Measurements from ENCODE around the gene AJM1. TPM values are rescaled to one million over a fixed set of nuclear protein-coding genes. Genes with fewer than 3 reads are reported as not detected.
A peak's percentile ranks its signal among the peaks of the same experiment; 100 is the strongest.
"Not testable (repeated sequence)": the region's sequence is repeated elsewhere in the genome, so short reads cannot be mapped to it uniquely, and the experiment has no call there.

Gene AJM1
- total and polyA plus RNA-seq, 5 experiments from 2014 or later, result 0.05 to 1.3 (median 0.69) TPM; not detected in 1

DNA sequence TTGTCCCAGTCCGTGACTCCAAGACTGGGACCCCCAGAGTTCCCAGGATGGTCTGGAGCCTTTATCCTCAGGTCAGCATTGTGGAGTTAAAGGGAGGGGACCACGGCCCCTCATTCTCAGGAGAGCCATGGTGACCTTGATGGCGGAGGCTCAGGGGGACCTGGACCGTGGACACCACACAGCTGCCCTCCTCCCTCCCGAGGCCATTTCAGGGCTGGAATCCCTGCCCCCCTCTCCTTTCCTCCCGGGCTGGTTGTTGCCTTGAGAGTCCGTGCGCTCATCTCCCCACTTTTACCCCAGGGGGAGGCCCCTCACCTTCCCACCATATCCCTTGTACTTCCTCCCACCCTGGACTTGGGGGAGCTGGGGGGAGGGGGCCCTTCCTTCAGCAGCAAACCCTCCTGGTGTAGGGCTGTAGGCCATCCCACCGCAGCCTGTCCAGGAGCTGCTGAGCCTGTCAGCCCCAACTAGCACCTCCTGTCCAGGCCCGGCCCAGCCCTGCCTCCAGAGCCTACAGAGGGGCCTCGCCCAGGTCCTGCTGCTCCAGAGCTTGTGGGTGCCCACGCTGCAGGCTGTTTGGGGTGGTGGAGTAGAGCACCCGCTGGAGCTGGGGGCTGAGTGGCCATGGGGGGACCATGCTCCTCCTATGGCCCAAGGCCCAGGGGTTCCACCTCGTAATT lies 14.3 kb upstream of the AJM1 start:
- peaks cover 0 to 36% (median 7%) of the 10 kb centered on the region in 3 donors for H3K36me3 Mint-ChIP-seq
- ATAC-seq, result no peak
- no peaks in the 10 kb centered on the region for H3K27me3 Mint-ChIP-seq
- peak in 1 of 10 donors; percentile 45 for DNase-seq
- no peak overlapping the region for H3K4me3 Mint-ChIP-seq
- no peaks in the 10 kb centered on the region for H3K9me3 Mint-ChIP-seq
- H3K27ac Mint-ChIP-seq, result no peak overlapping the region
- POLR2A ChIA-PET, result interaction anchor here (1.9 kb wide), 1 partner anchor 20 kb away, joined by 6 read pairs; the partner anchor contains the start of gene RABL6
- H3K4me1 Mint-ChIP-seq, result peaks cover 0 to 2% (median 0%) of the 10 kb centered on the region in 4 donors

DNA sequence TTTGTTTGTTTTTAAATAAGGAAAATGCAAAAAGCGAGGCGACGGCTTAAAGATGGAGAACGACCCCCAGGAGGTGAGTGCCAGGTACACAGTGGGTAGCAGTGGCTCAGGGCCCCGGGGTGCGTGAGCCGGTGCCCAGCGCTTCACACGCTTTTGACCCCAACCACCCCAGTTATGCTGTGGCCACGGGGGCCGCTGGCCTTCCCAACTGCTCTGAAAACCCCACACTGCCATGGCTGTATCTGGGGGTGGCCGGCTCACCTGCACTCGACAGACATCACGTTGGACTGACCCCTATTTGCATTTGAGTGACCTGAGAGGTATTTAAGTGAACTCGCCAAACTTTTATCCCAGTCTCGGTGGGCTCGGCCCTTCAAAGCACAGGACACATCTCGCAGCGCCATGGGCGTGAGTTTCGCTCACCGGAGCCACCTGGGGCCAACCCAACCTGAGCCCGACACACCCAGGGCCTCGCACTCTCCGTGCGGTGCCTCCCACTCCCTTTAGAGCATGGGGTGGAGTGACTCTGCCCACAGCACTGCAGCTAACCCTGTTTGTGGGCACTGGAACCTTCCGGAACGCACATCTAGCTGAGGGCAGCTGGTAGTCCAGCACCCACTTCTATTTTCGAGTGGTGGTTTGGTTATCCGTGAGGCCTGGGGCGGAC lies 13.7 kb upstream of the AJM1 start:
- POLR2A ChIA-PET, result interaction anchor here (1.9 kb wide), 1 partner anchor 21 kb away, joined by 6 read pairs; the partner anchor contains the start of gene RABL6
- H3K4me3 Mint-ChIP-seq, result no peak overlapping the region
- no peaks in the 10 kb centered on the region for H3K27me3 Mint-ChIP-seq
- H3K36me3 Mint-ChIP-seq, result peaks cover 0 to 32% (median 7%) of the 10 kb centered on the region in 3 donors
- ATAC-seq (no peak), DNase-seq (peak in 1 of 10 donors; percentile 49)
- H3K4me1 Mint-ChIP-seq, result no peaks in the 10 kb centered on the region
- no peaks in the 10 kb centered on the region for H3K9me3 Mint-ChIP-seq
- H3K27ac Mint-ChIP-seq, result no peak overlapping the region

DNA sequence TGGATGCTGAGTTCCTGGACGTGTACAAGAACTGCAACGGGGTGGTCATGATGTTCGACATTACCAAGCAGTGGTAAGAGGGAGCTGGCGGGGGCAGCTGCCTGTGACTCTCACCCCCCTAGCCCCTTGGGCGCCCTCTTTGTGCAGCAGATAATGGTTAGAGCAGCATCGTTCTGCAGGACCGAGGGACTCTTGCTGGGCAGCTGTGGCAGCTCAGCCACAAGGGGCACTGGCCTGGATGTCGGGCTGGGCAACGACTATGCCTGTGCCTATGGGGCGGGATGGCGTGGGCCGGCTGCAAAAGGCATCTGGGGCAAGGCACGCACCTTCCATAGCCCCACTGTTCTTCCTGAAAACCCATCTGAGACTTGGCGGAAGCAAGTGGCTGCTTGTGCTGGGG lies 12.9 kb upstream of the AJM1 start:
- peak in 1 of 10 donors; percentile 50 for DNase-seq

DNA sequence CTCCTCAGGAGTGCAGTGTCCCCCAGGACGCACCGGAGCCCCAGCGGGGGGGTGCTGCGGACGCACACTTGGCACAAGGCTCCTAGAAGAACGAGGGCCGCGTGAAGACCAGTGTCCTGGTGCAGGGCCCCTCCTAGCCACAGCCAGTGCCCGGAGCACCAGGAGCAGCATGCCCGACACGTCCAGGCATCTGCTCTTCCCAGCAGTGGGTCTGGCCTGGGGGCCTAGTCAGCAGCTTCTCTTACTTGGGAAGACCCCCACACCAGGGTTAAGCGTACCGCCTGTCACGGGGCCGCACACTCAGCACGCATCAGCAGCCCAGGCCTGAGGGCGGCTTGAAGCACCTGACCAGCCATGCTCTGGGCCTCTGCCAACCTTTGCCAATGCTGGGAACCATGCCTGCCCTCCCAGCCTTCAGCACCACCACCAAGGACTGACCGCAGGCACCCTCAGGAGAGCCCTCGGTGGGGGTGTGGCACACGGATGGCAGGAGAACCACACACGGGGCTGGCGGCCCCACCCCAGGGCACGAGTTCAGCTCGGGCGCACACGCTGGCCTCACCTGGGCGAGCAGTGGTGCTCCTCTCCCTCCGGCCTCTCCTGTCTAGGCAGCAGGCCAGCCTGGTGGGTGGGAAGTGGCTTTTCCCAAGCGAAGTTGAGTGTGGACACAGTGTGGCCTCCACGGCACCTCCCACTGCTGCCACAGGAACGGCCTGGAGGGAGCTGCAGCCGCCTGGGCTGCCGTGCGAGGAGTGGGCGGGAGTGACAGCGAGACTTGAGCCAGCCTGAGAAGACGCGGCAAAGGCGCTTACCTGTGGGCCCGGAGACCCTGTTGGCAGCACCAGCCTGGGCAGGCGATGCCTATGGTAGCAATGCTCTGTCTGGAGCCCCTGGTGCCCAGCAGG lies 12.0 kb upstream of the AJM1 start:
- H3K4me3 Mint-ChIP-seq, result no peak overlapping the region

More for the DNA sequence above, 12.9 kb upstream of the AJM1 start:
- no peak for ATAC-seq
- Mint-ChIP-seq H3K4me1 (no peaks in the 10 kb centered on the region), H3K36me3 (peaks cover 0 to 27% (median 7%) of the 10 kb centered on the region in 3 donors), H3K9me3 (no peaks in the 10 kb centered on the region), H3K27me3 (no peaks in the 10 kb centered on the region), H3K27ac (peak overlapping the region in 1 of 10 donors; percentile 73), H3K4me3 (no peak overlapping the region)
- POLR2A ChIA-PET, result interaction anchor here (1.9 kb wide), 1 partner anchor 22 kb away, joined by 6 read pairs; the partner anchor contains the start of gene RABL6

DNA sequence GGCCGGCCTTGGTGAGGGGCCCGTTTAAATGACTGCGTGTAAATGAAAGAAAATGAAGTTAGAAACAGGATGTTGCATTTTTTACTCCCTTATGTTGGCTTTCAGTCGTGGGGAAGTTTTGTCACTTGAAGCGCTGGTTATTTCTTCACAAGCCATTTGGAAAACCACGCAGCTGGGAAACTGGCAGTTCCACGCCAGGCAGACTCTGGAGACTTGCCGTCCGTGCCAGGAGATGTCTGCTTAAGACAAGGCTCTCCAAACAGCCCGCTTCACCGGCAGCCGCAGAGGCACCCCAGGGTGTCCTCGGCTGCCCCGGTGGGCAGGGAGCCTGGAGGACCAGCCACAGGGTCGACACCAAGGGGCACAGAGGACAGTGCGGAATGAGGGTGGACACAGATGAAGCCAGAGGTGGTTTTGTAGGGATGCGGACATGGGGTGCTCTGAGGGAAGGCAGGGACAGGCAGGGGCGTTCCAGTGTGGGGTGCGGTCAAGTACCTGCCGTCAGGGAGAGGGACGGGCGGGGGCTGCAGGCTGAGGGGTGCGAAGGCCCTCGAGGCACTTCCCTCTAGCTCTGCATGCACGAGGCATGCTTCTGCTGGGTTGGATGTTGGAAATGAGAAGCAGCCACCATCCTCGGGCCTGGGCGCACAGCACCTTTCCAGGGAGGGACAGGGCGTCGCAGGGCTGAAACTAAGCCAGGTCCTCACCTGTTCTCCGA lies 11.1 kb upstream of the AJM1 start:
- Mint-ChIP-seq H3K4me1 (no peaks in the 10 kb centered on the region), H3K27ac (no peak overlapping the region), H3K4me3 (no peak overlapping the region), H3K27me3 (no peaks in the 10 kb centered on the region), H3K36me3 (peaks cover 0 to 19% (median 6%) of the 10 kb centered on the region in 3 donors), H3K9me3 (no peaks in the 10 kb centered on the region)
- POLR2A ChIA-PET, result no interaction called here
- no peak for ATAC-seq
- DNase-seq, result no peak

More for the DNA sequence above, 12.0 kb upstream of the AJM1 start:
- Mint-ChIP-seq H3K27ac (no peak overlapping the region), H3K27me3 (no peaks in the 10 kb centered on the region), H3K9me3 (no peaks in the 10 kb centered on the region), H3K4me1 (no peaks in the 10 kb centered on the region), H3K36me3 (peaks cover 0 to 24% (median 6%) of the 10 kb centered on the region in 3 donors)
- ATAC-seq, result no peak
- peak in 1 of 10 donors; percentile 53 for DNase-seq
- POLR2A ChIA-PET, result no interaction called here

DNA sequence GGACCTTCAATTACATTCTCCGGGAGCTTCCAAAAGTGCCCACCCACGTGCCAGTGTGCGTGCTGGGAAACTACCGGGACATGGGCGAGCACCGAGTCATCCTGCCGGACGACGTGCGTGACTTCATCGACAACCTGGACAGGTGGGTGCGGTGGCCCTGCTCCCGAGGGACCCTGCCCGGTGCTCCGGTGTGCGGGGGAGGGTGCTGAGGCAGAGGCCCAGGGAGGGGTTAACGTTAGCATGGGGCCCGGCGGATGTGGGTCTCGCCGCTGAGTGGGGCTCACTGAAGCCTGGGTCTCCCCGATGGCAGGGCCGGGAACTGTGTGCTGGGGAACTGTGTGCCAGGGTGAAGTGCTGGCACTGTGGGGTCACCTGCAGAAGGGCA lies 10.6 kb upstream of the AJM1 start:
- Mint-ChIP-seq H3K27ac (no peak overlapping the region), H3K9me3 (no peaks in the 10 kb centered on the region), H3K4me3 (no peak overlapping the region), H3K36me3 (peaks cover 0 to 19% (median 6%) of the 10 kb centered on the region in 3 donors), H3K27me3 (no peaks in the 10 kb centered on the region), H3K4me1 (no peaks in the 10 kb centered on the region)
- ATAC-seq (no peak), DNase-seq (peak in 1 of 10 donors; percentile 58)
- POLR2A ChIA-PET, result no interaction called here

DNA sequence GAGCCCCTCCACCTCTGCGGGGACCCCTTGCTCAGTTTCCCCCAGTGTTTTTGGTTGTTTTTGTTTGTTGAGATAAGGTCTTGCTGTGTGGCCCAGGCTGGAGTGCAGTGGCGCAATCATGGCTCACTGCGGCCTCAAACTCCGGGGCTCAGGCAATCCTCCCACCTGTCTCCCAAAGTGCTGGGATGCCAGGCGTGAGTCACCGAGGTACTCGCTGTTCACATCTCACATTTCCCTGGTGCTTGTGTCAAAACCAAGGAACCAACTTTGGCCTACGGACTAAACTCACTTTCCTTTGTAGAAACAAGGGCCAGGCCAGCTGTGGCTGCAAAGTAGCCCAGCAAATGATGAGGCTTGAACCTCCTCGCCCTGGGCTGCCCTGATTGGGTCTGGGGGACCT lies 9.7 kb upstream of the AJM1 start:
- no peaks in the 10 kb centered on the region for H3K9me3 Mint-ChIP-seq
- H3K4me1 Mint-ChIP-seq, result no peaks in the 10 kb centered on the region
- no peak overlapping the region for H3K4me3 Mint-ChIP-seq
- ATAC-seq, result no peak
- H3K27ac Mint-ChIP-seq, result no peak overlapping the region
- DNase-seq, result peak in 1 of 10 donors; percentile 41
- POLR2A ChIA-PET, result no interaction called here
- peaks cover 0 to 19% (median 6%) of the 10 kb centered on the region in 3 donors for H3K36me3 Mint-ChIP-seq
- no peaks in the 10 kb centered on the region for H3K27me3 Mint-ChIP-seq

DNA sequence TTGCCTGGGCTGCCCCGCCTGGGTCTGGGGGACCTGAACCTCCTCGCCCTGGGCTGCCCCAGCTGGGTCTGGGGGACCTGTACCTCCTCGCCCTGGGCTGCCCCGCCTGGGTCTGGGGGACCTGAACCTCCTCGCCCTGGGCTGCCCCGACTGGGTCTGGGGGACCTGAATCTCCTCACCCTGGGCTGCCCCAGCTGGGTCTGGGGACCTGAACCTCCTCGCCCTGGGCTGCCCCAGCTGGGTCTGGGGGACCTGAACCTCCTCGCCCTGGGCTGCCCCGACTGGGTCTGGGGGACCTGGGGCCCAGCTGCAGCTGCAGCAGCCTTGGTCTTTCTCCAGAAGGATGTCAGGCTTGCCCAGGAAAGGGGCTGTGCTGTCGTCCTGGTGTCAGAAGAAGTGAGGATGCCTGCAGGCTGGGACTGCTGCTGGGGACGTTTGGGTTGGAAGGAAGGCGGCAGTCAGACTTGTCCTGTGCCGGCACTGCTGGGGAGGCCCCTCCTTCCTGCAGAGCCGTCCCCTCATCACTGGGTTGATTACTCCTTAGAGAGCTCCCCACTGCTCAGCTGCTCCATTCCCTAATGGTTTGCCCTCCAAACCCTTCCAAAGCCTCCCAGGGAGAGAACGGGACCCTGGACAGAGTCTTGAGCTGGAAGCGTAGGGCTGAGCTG lies 8.8 kb upstream of the AJM1 start:
- H3K9me3 Mint-ChIP-seq, POLR2A ChIA-PET, ATAC-seq, H3K4me3 Mint-ChIP-seq, H3K27ac Mint-ChIP-seq, H3K4me1 Mint-ChIP-seq, DNase-seq, H3K27me3 Mint-ChIP-seq: not testable (repeated sequence)
- peaks cover 0 to 20% (median 6%) of the 10 kb centered on the region in 3 donors for H3K36me3 Mint-ChIP-seq

DNA sequence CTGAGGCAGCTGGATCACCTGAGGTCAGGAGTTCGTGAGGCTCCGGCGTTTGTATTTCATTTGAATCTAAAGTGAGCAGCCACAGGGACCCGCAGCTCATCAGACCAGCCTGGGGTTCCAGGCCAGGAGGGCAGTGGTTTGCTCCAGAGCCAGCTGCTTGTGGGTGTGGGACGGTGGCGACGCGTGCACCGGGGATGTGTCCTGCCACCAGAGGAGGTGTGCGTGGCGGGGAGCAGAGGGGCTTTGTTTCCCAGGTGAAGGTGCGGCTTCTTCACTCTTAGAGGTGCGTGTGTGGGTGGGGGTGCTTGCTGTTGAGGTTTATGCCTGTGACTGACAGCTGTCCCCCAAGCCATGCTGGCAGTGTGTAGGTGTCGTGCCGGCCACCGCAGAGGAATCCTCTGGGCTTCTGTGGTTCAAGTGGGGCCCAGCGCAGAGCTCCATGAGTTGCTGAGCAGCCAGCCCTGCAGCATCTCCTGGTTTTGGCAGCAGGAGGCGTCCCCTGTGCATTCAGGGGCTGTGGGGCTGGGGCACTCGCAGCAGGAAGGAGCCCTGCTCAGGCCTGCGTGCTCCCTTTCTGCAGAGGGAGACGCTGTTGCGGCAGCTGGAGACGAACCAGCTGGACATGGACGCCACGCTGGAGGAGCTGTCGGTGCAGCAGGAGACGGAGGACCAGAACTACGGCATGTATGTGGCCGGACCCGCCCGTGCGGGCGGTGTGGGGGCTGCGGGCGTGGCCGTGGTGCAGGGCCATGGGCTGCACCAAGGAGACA lies 6.9 kb upstream of the AJM1 start:
- H3K4me1 Mint-ChIP-seq, result peaks cover 0 to 6% (median 3%) of the 10 kb centered on the region in 4 donors
- peak in 1 of 10 donors; percentile 57 for DNase-seq
- H3K27me3 Mint-ChIP-seq, result no peaks in the 10 kb centered on the region
- POLR2A ChIA-PET, result interaction anchor here (0.6 to 1.6 kb wide), 2 partner anchors 28 to 33 kb away, joined by 3 to 6 read pairs; partner anchors contain the start of gene RABL6
- H3K27ac Mint-ChIP-seq, result no peak overlapping the region
- H3K36me3 Mint-ChIP-seq, result peaks cover 0 to 27% (median 2%) of the 10 kb centered on the region in 3 donors
- H3K9me3 Mint-ChIP-seq, result no peaks in the 10 kb centered on the region
- no peak overlapping the region for H3K4me3 Mint-ChIP-seq
- ATAC-seq, result no peak

DNA sequence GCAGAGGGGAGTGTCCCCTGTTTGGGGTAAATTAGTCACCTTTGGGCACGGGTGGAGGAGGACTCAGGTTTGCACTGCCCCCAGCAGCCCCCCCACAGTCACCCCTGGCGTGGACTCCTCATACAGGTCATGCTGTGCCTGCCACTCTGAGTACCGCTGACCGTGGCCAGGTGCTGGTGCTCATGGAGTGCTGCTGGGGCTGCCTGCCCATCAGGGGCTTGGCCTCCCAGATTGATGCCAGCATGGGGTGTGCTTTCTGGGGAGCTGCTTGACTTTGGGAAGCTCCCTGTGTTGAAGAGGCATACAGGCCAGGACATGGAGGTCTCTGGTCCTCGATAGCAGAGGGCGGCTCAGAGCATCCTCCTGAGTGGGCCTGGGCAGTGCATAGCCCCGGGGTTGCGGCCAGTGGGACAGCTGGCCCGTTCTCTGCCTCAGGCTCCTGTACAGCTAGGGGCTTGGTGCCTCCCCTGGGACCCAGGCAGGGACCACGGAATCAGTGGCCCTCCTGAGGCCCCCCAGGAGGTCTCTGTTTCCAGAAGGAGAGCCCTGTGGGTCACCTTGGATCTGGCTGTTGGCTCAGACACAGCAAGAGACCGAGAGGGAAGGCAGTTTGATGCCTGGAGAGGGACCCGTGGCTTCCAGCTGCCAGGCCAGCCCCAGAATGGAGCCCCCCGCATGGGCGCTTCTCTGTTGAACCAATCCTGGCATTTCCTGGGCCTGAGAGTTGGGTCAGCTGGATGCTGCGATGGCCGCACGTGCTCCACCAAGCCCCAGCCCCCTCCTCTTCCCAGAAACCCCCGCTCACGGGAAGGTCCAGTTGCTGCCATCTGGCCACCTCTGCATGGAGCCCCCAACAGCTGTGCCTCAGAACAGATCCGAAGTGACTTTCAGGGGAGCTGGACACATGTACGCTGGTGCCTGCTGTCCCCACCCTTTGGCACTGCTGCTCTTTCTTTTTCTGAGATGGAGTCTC lies 6.1 kb upstream of the AJM1 start:
- POLR2A ChIA-PET, result interaction anchor here (1.6 kb wide), 1 partner anchor 29 kb away, joined by 6 read pairs; the partner anchor contains the start of gene RABL6

More for the DNA sequence above, 6.1 kb upstream of the AJM1 start:
- Mint-ChIP-seq H3K9me3 (no peaks in the 10 kb centered on the region), H3K36me3 (peaks cover 0 to 23% (median 2%) of the 10 kb centered on the region in 3 donors), H3K4me1 (peaks cover 0 to 6% (median 4%) of the 10 kb centered on the region in 4 donors), H3K27ac (no peak overlapping the region), H3K4me3 (no peak overlapping the region), H3K27me3 (no peaks in the 10 kb centered on the region)
- ATAC-seq (no peak), DNase-seq (peak in 1 of 10 donors; percentile 61)

Measured in naive thymus-derived CD8-positive, alpha-beta T cell (primary cell).